Measurements from ENCODE around the gene IGF2R.

The IGF2R gene

DNA sequence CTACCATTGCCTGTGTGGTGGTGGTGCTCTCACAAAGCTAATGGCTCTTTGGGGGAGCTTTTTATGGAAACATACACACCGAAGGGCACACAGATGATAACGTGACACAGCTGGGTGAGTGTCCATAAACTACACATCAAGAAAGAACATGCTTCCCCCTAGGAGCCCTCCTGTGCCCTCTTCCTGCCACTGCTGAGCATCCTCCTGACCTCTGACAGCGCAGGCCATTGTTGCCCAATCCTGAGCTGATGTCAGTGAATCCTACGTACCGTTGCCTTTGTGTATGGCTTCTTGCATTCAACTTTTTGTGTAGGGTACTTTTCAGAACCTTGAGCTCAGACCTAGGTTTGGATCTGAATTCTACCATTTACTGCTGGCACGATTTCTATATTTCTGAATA, 86.9 kb downstream of the IGF2R start:
- DNase-seq: no peak

DNA sequence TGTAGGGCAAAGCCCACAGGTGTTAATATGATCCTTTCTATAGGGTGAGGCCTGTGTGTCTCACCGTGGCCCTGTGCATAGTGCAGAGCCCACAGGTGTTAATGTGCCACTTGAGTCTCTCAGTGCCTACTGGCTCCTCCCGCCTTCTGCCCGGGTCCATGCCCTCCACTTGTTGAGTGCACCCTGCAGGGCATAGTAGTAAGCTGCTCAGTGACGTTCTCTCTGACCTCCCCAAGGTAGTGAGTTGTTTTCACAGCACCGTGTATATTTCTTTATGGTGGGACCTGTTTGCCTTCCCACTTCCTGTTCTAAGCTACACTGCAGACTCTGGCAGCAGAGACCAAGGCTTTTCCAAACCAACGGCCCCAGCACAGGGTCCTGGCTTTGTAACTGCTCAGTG, 88.2 kb downstream of the IGF2R start:
- no peak for DNase-seq

GRCh38 chr6:160058603-160059215, 89.8 kb downstream of the IGF2R start:
- DNase-seq: no peak

GRCh38 chr6:160060221-160060620, 91.3 kb downstream of the IGF2R start:
- DNase-seq: no peak

DNA sequence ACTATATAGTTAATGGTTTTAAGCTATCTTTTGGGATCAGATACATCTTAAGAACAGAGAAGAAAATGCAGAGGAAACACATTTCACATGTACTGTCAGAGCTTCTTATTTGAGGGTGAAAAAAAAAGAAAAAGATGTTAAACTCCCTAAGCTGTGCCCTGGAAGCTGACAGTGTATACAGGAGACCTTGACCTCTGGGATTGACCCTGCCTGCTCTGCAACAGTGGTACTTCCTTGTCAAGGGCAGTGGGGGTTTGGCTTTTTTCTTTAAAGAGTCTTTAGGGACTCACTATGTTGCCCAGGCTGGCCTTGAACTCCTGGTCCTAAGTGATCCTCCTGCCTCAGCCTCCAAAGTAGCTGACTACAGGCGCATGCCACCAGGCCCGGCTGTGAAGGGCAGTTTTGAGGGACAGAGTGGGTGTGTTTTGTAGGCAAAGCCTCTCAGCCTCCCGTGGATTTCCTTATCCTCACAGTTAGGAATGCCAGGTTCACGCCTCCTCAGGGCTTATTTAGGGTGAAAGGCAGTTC, 92.1 kb downstream of the IGF2R start:
- DNase-seq: no peak

- DNase-seq: no peak
Measured at GRCh38 chr6:160063771-160064413, 95.0 kb downstream of the IGF2R start.

DNA sequence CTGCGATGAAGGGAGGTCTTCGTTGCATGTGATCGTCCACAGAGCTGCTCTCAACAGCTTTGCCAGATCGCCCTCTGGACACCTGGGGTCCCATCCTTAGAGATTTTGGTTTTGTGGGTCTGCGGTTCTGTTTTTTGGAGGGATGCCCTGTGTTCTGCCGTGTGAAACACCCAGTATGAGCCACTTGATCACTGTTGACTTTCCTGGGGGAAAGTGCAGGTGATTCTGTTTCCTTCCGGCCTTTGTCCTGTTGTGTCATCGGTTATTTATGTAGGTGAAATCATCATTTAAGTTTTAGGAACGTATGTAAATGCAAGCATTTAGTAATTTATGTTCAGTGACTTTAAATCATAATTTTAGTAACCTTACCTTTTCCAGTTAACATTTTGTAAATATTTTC, 96.3 kb downstream of the IGF2R start:
- no peak for DNase-seq

DNA sequence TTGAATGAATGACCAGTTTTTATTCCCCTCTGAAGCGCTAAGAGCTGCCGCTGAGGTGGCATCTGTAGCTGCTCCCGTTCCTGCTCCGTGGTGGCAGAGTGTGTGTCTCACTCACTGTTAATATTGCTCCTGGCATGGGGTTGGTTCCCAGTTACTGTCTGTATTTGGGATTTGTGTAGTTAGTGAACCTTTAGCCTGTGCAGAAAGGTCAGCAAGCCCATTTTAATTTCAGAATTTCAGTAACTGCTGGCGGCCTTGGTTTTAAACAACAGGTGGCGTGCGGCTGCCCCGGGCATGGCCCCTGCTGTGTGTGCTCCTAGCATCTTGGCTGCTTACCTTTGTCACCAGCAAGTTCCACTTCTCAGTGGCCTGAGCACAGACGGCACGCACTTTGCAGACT, 98.7 kb downstream of the IGF2R start:
- no peak for DNase-seq

DNA sequence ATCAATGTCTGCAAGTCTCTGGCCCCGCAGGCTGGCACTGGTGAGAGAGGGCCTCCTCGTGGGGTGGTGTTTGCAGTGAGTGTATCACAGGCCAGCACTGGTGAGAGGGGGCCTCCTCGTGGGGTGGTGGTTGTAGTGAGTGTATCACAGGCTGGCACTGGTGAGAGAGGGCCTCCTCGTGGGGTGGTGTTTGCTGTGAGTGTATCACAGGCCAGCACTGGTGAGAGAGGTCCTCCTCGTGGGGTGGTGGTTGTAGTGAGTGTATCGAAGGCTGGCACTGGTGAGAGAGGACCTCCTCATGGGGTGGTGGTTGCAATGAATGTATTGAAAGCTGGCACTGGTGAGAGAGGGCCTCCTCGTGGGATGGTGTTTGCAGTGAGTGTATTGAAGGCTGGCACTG, 99.5 kb downstream of the IGF2R start:
- DNase-seq: no peak

DNA sequence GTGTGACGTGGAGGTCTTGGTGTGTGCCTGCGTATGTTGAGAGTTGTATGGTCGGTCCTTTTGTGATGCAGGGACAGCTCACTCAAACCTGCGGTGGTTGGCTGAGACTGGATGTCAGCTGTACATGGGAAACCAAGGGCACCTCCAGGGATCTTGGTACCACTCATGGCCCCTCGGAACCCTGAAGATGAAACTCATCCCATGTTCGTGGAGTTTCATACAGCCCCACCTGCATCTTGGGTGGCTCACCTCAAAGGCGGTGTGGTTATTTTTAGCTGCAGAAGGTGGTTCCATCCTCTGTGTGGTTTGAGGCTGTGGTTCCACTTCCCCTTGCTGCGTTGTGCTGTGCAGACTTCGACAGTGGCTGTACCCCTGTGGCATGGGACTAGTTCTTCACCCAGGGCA, 100.2 kb downstream of the IGF2R start:
- DNase-seq: no peak

DNA sequence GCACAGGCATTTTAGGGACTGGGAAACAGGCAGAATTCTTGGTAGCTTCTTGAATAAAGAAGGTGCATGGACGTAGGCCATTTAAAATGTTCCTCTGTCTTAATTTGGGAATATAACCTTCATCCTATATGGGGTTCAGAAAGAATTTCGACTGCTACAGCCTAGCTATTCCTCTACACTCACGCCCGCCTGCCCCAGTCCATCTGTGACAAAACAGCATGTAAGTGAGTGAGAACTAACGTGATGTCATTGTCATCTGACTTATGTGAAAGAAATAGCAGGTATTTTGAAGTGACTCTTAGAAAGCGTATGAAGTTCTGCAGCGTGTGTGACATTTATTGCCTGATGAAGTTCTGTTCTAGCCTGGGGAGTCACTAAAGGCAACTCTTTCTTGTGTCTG, 100.6 kb downstream of the IGF2R start:
- DNase-seq: no peak

- DNase-seq: no peak
Measured at GRCh38 chr6:160070427-160070826, 101.5 kb downstream of the IGF2R start.

DNA sequence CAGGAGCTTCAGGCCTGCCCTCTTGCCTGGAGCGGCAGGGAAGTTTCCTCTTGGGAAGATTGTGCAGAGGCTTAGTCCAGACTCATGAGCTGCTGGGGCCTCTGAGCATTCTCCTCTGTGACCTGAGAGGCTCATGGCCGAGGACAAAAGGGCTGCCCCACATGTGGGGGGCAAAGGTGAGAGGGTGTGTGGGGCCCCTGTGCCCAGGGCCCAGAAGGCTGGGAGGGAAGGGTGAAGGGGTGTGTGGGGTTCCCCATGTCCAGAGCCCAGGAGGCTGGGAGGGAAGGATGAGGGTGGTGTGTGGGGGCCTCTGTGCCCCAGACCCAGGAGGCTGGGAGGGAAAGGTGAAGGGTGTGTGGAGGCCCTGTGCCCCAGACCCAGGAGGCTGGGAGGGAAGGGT, 101.9 kb downstream of the IGF2R start:
- DNase-seq: no peak

DNA sequence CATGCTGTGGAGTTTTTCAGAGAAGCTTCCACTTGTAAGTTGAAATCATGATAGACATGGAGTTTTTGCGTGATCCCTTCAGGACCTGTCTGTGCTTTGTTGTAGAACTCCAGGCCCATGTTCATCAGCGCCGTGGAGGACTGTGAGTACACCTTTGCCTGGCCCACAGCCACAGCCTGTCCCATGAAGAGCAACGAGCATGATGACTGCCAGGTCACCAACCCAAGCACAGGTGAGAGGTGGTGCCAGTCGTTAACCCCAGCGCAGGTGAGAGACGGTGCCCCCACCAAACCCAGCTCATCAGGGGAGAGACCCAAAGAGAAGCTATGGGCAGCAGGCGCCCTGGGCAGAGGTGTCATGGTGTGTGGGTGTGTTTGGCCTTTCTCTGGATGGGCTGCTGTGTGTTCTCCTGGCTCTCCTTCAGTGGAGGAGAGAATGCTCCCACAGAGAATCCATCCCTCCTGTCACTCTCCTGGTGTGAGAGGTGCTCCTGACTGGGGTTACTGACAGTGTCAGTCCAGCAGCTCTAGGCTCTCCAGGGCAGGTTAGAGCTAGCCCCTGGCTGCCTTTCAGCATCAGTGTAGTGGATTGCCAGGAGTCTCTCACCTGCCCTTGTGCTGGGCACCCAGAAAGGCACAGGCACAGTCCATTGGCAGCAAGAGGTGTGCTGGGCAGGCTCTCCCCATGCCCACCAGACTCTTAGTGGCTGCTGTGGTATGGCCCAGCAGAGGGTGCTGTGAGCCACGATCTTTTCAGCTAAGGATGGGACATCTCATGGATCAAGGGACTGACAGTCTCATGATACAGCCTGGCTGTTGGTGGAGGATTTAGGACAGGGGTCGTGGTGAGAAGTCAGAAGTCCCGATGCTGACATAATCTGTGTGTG, 103.2 kb downstream of the IGF2R start:
- no peak for DNase-seq

GRCh38 chr6:160073272-160073671, 104.4 kb downstream of the IGF2R start:
- DNase-seq: no peak

- no peak for DNase-seq
Measured at GRCh38 chr6:160076009-160076408, 107.1 kb downstream of the IGF2R start.

DNA sequence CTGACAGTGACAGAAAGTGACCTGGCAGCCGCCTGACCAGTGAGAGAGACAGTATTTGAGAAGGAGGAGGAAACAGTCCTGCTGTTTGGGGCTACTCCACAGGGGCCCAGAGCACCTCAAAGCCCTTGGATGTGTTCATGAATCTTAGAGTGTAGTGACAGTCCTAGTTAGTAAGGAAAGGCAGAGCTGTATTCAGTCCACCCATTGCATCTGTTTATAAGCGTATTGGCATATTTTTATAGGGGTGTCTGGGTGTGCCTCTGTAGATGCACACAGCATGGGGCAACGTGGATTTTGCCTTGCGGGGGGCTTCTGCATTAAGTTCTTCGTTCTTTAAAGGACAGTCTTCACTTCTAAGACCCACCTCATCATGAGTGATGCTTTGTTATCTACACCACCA, 108.1 kb downstream of the IGF2R start:
- DNase-seq: no peak

DNA sequence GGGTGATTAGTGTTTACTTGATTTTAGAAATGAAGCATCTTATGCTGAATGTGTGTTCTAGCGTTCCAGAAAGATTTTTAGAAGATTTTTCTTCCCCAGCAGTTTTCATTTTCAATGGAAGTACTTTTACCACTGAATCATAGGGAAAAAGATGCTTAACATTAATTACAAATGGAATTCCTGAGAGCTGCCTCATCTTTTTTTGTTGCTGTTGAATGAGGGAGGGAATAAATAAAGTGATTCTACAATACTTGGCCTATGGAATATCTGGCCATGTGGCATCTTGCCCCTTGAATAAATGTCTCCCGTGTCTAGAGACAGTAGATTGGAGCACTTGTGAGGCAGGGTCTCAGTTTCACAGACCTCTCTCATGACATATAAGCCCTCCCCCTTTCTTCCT, 108.6 kb downstream of the IGF2R start:
- no peak for DNase-seq

GRCh38 chr6:160078883-160079685, 110.2 kb downstream of the IGF2R start:
- DNase-seq: no peak

DNA sequence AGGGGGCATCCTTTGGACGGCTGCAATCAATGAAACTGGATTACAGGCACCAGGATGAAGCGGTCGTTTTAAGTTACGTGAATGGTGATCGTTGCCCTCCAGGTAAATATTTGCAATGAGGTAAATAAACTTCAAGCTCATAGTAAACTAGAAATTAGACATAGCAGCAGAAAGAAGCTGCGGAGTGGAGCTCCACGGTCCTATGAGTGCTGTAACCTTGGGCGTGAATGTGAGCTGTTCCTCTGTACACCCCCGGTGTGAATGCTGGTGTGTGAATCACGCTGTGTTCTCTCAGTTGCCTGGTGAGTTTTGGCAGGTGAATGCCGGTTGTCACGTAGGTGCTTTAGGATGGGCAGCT, 110.8 kb downstream of the IGF2R start:
- DNase-seq: no peak

GRCh38 chr6:160080097-160080496, 111.2 kb downstream of the IGF2R start:
- no peak for DNase-seq

DNA sequence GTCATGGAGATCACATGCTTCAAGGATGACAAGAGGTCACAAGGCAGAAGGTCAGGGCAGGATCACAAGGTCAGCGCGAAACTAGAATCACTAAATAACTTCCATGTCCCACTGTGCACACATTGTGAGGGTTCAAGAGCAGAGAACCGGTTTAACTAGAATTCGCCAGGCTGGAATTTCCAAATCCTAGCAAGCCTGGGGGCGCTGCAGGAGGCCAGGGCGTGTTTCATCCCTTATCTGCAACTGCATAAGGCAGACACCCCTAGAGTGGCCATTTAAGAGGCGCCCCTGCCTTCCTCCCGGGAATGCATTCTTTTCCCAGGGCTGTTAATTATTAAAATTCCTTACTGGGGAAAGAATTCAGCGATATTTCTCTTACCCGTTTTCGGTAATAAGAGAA, 112.5 kb downstream of the IGF2R start:
- no peak for DNase-seq

DNA sequence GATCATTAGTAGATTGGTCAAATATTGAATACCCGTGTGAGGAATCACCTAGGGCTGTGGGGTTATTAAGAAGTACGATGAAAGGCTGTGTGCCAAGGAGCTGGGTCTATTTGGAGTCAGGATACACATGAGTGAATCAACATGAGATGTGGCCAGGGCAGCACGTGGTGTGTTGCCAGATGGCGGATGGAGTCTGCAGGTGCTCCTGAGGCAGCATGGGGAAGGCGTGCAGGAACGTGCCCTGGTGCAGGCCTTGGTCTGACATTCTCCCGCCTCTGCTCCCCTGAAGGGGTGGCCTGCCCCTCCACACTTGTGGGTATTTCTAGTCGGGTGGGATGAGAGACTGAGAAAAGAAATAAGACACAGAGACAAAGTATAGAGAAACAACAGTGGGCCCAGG, 113.7 kb downstream of the IGF2R start:
- DNase-seq: no peak
